ENCODE data around the gene GINS2.

GRCh38 chr16:85652431-85653221, 36.1 kb downstream of the GINS2 start:
- no peak for TF ChIP-seq POLR2A (IDR thresholded peaks at IDR 0.05)
- TF ChIP-seq, protein P1, sequence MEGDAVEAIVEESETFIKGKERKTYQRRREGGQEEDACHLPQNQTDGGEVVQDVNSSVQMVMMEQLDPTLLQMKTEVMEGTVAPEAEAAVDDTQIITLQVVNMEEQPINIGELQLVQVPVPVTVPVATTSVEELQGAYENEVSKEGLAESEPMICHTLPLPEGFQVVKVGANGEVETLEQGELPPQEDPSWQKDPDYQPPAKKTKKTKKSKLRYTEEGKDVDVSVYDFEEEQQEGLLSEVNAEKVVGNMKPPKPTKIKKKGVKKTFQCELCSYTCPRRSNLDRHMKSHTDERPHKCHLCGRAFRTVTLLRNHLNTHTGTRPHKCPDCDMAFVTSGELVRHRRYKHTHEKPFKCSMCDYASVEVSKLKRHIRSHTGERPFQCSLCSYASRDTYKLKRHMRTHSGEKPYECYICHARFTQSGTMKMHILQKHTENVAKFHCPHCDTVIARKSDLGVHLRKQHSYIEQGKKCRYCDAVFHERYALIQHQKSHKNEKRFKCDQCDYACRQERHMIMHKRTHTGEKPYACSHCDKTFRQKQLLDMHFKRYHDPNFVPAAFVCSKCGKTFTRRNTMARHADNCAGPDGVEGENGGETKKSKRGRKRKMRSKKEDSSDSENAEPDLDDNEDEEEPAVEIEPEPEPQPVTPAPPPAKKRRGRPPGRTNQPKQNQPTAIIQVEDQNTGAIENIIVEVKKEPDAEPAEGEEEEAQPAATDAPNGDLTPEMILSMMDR (IDR thresholded peaks at IDR 0.05): no peak
- no peak for TF ChIP-seq POLR2AphosphoS5 (IDR thresholded peaks at IDR 0.05)
- TF ChIP-seq EP300 (IDR thresholded peaks at IDR 0.05): no peak

Data from suprapubic skin (tissue), 4 donors.